D341Med (cell line): ENCODE measurements around the gene MYO1G.
A peak's percentile ranks its signal among the peaks of the same experiment; 100 is the strongest.

ENCODE experiments used
- DNase-seq: peaks from one replicate; pipeline ENCODE4 v3.0.0; 2012; ENCODE audit warnings: low spot score

The MYO1G gene

DNA sequence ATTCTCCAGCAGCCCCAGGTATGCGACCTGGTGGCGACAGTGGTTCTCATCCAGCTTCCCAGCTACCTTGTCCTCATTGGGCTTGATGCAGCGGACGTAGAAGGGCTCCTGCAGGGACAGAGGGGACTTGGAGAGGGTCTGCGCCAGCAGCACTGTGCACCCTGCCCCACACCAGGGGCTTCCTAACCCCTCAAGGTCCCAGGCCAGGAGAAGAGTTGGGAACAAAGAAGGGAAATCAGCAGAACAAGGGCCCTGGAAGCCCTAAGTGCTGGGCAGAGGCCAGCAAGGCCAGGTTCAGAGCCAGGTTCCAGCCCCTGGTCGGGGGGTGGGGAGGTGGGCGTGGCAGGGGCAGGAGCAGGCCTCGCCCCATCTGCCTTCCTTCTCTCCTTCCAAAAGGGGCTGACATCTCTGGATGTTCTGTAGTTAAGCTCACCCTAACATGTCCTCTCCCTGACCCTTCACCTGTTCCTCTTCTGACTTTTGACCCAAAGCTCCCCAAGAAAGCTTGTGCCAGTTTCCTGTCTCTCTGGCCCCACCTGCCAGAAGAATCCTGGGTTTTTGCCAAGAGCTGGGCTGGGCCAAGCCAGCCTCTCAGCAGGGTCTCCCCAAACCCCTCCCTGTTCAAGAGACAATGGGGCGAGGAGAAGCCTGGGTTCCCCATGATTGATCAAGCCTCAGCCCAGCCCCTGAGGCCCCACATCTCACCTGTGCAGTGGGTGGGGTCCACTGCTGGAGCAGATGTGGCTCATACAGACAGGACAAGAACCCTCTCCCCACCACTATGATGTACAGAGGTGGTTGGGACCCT lies 11.9 kb downstream of the MYO1G start:
- peak; percentile 29 for DNase-seq

- DNase-seq = peak; percentile 25
Measured at GRCh38 chr7:44965937-44966730, 12.7 kb downstream of the MYO1G start.

DNA sequence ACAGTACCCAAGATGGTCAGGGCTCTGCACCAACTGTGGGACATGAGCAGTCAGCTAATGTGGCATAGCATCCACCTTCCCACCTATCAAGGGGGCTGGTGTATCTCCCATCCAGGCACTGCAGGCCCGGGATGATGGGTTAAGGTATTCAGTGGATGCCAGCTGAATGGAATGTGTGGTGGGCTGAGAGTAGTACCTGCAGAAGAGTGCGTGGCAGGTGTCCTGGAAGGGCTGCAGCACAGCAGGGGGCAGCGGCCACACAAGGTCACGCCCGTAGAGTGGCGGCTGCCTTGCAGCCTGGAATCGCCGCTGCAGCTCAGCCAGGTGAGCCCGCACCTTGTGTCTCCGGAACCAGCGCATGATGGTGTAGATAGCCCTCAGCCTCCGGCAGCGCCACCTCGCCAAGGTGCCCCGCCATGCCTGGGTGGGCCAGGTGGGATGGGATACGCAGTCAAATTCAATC lies 13.3 kb downstream of the MYO1G start:
- peak; percentile 34 for DNase-seq

DNA sequence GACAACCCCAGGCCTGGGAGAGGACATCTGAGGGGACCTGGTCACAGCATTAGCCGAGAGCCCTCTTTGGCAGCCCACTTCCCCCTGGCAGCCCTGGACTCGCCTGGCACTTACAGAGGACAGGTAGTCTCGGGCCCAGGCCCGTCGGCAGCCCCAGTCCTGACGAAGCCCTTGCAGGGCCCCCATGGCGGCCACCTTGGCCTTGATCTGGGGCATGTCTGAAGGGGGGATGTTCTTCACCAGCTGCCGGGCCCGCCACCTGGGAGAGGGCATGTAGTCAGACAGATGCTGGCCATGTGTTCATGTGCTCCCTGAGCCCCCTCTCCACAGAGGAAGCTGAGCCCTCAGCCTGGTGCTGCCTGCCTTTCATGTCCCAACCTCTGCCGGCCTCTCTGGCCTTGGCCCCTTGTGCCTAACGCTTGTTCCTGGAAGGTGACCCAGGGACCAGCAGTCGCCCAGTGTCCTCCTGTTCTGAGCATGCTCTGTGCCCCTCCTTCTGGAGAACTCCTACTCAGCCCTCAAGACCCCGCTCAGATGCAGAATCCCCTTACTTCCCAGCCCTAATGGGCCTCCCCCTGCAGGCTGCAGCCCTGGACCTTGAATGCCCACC lies 13.9 kb downstream of the MYO1G start:
- DNase-seq = no peak

DNA sequence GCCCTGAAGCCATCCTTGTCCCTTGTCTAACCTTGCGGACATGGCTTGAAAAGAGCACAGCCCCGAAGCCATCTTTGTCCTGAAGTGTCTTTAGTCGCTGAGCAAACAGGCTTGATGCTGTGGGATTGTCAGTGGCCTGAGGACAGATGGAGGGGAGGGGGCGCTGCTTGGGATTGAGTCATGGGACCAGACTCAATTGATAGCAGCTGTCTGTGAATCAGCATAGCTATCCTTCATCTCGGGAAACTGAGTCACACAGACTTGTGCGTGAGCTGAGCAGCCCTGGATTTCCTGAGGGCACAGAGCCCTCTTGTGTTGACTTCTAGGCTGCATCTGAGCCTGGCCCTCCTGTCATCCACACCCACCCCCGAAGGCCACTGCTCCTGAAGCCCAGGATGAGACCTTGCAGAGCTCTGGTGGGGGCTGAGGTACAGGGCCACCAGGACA lies 14.4 kb downstream of the MYO1G start:
- peak; percentile 63 for DNase-seq

DNA sequence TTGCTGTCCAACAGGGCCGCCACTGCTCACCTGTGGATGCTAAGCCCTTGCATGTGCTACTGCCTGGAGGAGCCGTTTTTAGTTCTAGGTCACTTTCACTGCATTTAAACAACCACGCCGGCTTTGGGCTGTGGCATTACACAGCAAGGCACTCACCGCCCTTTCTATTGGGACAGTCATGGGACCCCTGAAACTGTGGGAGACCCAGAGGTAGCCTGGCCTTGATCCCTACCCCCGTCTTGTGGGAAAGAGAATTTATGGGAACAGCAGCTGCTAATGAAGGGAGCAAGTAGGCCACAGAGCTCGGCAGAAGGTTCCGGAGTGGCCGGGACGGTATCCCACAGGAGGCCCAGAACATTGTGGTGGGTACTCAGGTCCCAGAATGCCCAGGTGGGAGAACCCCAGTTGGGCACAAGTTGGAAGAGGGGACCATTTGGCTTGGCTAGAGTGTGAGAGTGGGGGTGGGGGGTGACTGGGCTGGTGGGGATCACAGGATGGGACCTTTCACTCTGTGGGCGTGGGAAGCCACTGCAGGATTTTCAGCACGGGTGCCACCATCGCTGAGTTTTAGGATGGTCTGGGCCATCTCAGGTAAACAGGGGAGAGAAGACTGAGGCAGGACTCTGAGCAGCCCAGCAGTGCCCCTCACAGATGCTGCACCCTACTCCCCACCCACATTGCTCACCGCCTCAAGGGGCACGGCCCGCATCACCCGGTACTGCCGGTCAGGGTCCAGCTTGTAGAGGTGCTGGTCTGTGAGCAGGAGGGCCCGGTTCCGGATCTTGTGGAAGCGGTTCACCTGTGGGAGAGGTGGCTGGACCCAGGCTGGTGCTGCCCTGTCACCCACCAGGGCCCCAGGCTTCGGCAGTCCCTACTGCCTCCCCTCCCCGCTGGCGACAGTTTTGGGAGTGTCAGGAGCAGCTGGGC lies 15.2 kb downstream of the MYO1G start:
- peak; percentile 30 for DNase-seq

DNA sequence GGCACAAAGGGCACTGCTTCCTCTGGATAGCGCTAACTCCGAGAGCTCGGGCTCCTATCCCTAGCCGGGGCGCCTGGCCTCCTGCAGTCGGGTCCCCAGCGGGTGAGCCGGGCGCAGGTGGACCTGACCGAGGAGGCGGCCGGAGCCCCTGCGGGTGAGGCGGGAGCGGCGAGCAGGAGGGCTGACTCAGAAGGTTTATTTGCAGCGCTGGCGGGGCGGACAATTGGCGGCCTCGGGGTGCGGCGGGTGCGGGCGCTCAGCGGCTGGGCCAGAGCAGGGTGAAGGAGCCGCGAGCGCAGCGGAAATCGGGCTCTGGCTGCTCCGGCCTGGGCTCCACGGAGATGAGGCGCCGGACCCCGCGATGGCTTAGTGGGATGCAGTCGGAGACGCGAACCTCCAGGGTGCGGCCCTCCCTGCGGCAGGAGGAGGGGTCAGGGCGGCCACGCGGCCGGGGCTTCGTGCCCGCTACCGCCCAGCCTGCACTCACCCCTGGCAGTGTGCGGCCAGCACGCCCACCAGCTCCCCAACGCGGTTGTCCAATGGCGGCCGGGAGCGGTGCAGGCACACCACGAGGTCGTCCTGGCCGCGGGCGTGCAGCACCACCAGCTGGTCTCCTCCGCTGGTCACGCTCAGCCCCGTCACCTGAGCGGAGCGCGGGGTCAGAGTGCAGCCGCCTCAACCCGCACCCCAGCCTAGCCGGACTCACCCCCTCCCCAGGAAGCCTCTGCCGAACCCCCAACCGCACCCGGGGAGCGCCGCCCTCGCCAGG lies 16.1 kb downstream of the MYO1G start:
- DNase-seq = peak; percentile 38

GRCh38 chr7:44961844-44962482 lies 16.9 kb downstream of the MYO1G start:
- peak; percentile 32 for DNase-seq

GRCh38 chr7:44960011-44960580 lies 18.7 kb downstream of the MYO1G start:
- no peak for DNase-seq

GRCh38 chr7:44959433-44959951 lies 19.3 kb downstream of the MYO1G start:
- no peak for DNase-seq

DNA sequence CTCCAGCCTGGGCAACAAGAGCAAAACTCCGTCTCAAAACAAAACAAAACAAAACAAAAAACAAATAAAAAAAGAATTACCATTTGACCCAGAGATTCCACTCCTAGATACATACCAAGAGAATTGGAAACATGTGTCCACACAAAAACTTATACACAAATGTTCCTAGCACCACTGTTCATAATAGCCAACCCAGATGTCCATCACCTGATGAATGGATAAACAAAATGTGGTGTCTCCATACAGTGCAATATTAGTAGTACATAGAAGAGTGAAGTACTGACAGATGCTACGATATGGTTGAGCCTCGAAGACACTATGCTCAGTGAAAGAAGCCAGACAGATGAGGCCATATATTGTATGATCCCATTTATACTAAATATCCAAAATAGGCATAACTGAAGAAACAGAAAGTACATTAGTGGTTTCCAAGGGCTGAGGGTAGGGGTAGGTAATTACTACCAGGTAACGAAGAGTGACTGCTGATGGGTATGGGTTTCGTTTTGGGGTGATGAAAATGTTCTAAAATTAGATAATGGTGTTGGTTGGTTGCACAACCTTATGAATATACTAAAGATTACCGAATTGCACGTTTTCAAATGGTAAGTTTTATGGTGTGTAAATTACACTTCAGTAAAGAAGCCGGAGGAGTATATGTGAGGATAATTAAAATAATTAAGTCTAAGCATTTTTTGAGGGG lies 20.0 kb downstream of the MYO1G start:
- DNase-seq = no peak

- DNase-seq = no peak
Measured at GRCh38 chr7:44956157-44956766, 22.6 kb downstream of the MYO1G start.

- no peak for DNase-seq
Measured at GRCh38 chr7:44955733-44956132, 23.1 kb downstream of the MYO1G start.

DNA sequence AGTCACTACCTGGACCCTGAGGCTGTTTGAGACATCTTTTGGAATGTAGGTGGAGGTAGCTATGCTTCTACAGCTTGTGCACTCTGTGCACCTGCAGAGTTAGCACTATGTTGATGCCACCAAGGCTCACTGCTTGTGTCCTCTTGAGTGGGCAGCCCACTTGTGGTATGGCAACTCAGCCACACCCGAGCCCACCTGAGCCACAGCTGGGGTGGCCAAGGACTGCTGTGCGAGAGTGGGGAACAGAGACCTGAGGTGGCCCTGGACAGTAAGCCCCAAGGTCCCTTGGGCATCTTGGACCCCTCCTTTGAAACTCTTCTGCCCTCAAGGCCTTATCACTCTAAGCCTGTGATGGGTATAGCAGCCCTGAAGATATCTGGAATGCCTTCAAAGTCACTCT lies 25.7 kb downstream of the MYO1G start:
- no peak for DNase-seq

DNA sequence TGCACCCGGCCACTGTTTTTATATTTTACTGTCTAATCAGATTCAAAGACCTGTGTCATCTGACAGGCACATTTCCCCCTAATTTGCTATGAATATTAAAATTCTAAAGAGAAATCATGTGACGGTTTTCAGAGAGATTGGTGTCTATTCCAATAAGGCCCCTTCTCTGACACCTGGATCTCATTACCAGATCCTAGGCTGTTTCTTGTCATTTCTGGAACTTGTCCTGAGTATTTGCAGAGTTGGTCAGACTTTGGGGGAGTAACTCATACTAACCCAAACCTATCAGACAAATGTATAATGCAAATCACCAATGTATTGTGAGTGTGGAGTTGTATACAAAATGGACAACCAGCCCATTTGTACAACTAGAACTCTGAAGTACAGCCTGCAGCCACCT lies 29.5 kb downstream of the MYO1G start:
- DNase-seq = no peak

GRCh38 chr7:44945479-44945878 lies 33.3 kb downstream of the MYO1G start:
- no peak for DNase-seq

GRCh38 chr7:44944821-44945220 lies 34.0 kb downstream of the MYO1G start:
- no peak for DNase-seq

DNA sequence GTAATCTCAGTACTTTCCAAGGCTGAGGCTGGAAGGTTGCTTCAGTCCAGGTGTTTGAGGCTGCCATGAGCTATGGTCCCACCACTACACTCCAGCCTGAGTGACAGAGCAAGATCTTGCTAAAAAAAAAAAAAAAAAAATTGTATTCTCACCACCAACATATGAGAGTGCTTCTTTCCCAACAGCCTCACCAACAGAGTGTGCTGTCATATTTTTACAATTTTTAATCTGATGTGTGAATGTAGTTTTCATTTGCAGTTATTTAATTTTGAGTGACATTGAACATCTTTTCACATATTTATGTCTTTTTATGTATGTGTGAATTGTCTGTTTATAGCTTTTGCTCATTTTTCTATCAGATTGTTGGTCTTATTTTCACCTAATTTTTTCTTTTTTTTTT lies 35.2 kb downstream of the MYO1G start:
- no peak for DNase-seq

DNA sequence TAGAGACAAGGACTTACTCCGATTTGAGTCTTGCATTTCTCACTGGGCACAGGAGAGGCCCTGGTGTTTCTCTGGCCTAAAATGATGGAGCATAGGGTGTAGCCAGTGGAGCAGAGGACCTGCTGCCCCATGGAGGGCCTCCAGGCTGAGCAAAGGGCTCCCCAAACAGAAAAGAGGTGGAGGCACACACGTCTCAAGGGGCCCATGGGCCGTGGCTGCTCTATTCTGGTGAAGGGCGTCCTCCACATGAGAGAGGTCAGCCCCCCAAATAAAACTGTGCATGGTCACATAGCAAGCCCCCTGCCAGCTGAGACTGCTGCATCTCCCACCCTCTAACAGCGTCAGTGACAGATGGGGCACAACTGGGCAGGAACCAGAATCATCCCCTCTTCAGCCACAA lies 41.4 kb downstream of the MYO1G start:
- DNase-seq = no peak
